MM.1S (cell line): ENCODE data around the gene FNDC10.

Source experiments
- EZH2 ChIP-seq: fragments of 300-600 bp; sonication (generic); optimal IDR thresholded peaks from 2 replicates; pipeline ENCODE3; 2017; ENCODE audit warnings: low read depth, mild to moderate bottlenecking, antibody characterized with exemption, low read length, mixed read lengths
- EZH2phosphoT487 ChIP-seq: fragments of 300-600 bp; sonication (generic); IDR thresholded peaks from 2 replicates; pipeline ENCODE4 v1.6.1; 2018; ENCODE audit warnings: antibody characterized with exemption, low read length
- TF ChIP-seq, protein P1 (sequence below): fragments of 300-600 bp; sonication (generic); IDR thresholded peaks from 2 replicates; pipeline ENCODE4 v1.5.1; 2016; ENCODE audit warnings: antibody characterized with exemption, low read length, mixed read lengths

DNA sequence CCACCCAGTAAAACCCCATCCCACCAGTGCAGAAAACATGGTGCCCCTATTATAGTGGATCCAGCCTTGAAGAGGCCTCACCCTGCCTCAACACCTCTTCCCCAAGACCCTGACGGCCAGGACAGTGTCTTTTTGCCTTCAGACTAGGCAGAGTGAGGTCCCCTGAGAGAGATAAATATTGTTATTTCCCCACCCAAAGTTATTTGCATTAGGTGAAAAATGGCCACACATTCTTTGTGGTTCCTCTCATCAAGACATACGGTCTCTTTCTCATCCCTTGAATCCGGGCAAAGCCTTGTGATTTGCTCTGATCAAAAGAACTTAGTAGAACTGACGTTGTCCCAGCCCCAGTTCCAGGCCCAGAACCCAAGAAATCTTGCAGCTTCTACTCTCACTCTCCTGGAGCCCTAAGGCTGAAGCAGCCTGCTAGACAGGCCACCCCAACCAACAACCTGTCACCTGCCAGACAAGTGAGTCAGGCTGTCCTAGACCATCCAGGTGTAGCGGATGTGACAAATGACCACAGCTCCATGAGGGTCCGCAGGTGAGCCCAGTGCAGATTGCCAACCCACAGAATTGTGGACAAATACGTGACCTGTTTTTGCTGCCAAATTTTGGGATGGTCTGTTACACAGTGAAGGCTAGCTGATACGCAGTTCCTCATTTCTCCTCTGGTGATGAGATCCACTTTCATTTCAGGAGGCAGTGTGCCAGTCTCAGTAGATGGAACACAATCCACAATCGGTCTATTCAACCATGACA, 17.2 kb downstream of the FNDC10 start:
- TF ChIP-seq, protein P1, sequence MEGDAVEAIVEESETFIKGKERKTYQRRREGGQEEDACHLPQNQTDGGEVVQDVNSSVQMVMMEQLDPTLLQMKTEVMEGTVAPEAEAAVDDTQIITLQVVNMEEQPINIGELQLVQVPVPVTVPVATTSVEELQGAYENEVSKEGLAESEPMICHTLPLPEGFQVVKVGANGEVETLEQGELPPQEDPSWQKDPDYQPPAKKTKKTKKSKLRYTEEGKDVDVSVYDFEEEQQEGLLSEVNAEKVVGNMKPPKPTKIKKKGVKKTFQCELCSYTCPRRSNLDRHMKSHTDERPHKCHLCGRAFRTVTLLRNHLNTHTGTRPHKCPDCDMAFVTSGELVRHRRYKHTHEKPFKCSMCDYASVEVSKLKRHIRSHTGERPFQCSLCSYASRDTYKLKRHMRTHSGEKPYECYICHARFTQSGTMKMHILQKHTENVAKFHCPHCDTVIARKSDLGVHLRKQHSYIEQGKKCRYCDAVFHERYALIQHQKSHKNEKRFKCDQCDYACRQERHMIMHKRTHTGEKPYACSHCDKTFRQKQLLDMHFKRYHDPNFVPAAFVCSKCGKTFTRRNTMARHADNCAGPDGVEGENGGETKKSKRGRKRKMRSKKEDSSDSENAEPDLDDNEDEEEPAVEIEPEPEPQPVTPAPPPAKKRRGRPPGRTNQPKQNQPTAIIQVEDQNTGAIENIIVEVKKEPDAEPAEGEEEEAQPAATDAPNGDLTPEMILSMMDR: no peak
- TF ChIP-seq EZH2phosphoT487 (no peak), EZH2 (no peak)
